Ovary (tissue), 9 donors: ENCODE measurements around the gene BDKRB1. TPM values are rescaled to one million over a fixed set of nuclear protein-coding genes. Genes with fewer than 3 reads are reported as not detected.

Source experiments
- DNase-seq, 5 donors: peaks; one replicate each; pipeline ENCODE4 v3.0.0-alpha.2; 2019 to 2020
- H3K27ac ChIP-seq, 2 donors: fragments of 200-600 bp; one replicate each; pipeline versions ENCODE4 v1.5.1 to v1.8.0; 2019 to 2022
- H3K27me3 ChIP-seq: fragments of 200-600 bp; one replicate; pipeline ENCODE4 v1.8.0; 2022
- H3K36me3 ChIP-seq: fragments of 200-600 bp; sonication (generic); one replicate; pipeline ENCODE4 v1.5.1; 2019
- H3K4me1 ChIP-seq: one replicate; pipeline ENCODE4 v1.8.1; 2013; ENCODE audit warnings: mild to moderate bottlenecking, moderate library complexity; ENCODE audit not compliant: insufficient read depth
- H3K4me3 ChIP-seq: fragments of 200-600 bp; sonication (generic); one replicate; pipeline ENCODE4 v1.5.1; 2017
- H3K9me3 ChIP-seq, 2 donors: fragments of 200-600 bp in 1 of 2; sonication (generic) in 1 of 2; one replicate each; pipeline versions ENCODE4 v1.5.1 to v1.8.1; 2013 to 2019; ENCODE audit warnings: mild to moderate bottlenecking in 1 of 2, moderate library complexity in 1 of 2
- CTCF ChIP-seq, 3 donors: fragments of 450-650 bp in 2 of 3; fragments of 200-600 bp in 1 of 3; IDR thresholded peaks; one replicate each; pipeline versions ENCODE4 v1.5.1 to v1.8.0; 2016 to 2022; ENCODE audit warnings: antibody characterized with exemption in 3 of 3, mild to moderate bottlenecking in 1 of 3
- EP300 ChIP-seq: sonication (generic); formaldehyde crosslinking; IDR thresholded peaks from one replicate; pipeline ENCODE4 v1.6.1; 2017; ENCODE audit warnings: antibody characterized with exemption
- POLR2A ChIP-seq: fragments of 450-650 bp; IDR thresholded peaks from one replicate; pipeline ENCODE4 v1.6.1; 2017; ENCODE audit warnings: antibody characterized with exemption, mild to moderate bottlenecking, moderate library complexity
- WGBS, 3 donors: extraction: QIAGEN DNeasy Blood & Tissue Kit in 1 of 3; methylation state at CpG; one replicate each; pipeline versions ENCODE4 v1.1.5 to v1.1.7; 2013 to 2017; 5-methylcytosine and 5-hydroxymethylcytosine counted together
- intact Hi-C, 4 donors: fragments of 100-400 bp; cut with DNase I; formaldehyde crosslinking; loops; one replicate each; pipeline versions ENCODE4 v1.11.0 to v1.15.1; 2022 to 2023
- polyA plus RNA-seq, 2 donors: library from polyadenylated mRNA; stranded (reverse); fragments of 200-250 nt in 1 of 2; fragments of 350-450 nt in 1 of 2; fragmentation: Illumina TruSeq in 1 of 2; extraction: RNeasy Lipid Tissue Mini Kit (QIAGEN cat#74804) in 1 of 2; gene quantifications; one replicate each; pipeline ENCODE4 v1.2.3, GENCODE V29; 2013 to 2014
- total RNA-seq, 7 donors: library from RNA; depleted of rRNA in 2 of 7; stranded (reverse); fragments of >200 nt in 2 of 7; fragmentation: NEBNext Ultra II Directional in 3 of 7; extraction: Animal tissue kit (Norgen Biotek cat#: 25700) in 3 of 7; gene quantifications; one replicate each; pipeline versions ENCODE4 v1.1.0 to v1.2.4, GENCODE V29; 2016 to 2023
- donor health status: DM: no; HTN: no; CAD: no; lungs with moderate emphysema.
- donor health status: DM: no; HTN: no; CAD: no.
- donor health status: Bipolar disorder and iron deficiency.
- donor health status: DM: yes; HTN: yes; CAD: no.
- donor health status: DM: no; HTN: no; CAD: no.
- donor health status: DM: yes; HTN: yes; CAD: no.

BDKRB1 gene
- total and polyA plus RNA-seq, 9 donors: 0.30 to 5.3 (median 0.75) TPM; not detected in 5

GRCh38 chr14:96246539-96246847 is 9.5 kb upstream of the BDKRB1 start:
- intact Hi-C loops: no loop called here
- 38 to 63% (median 56%) methylated on average over 1 of the region's 1 CpG for WGBS, 3 donors
- Histone ChIP-seq H3K4me1 (no peaks in the 10 kb centered on the region), H3K27me3 (no peaks in the 10 kb centered on the region), H3K4me3 (no peak overlapping the region), H3K27ac (no peak overlapping the region), H3K9me3 (no peaks in the 10 kb centered on the region), H3K36me3 (no peaks in the 10 kb centered on the region)
- DNase-seq: no peak
- TF ChIP-seq CTCF (IDR thresholded peaks at IDR 0.05): no peak
- no peak for TF ChIP-seq POLR2A
- TF ChIP-seq EP300: no peak

- intact Hi-C loops: no loop called here
- Histone ChIP-seq H3K27ac (no peak overlapping the region), H3K4me3 (no peak overlapping the region), H3K4me1 (no peaks in the 10 kb centered on the region), H3K36me3 (no peaks in the 10 kb centered on the region), H3K9me3 (no peaks in the 10 kb centered on the region), H3K27me3 (no peaks in the 10 kb centered on the region)
- WGBS, 3 donors: 85 to 89% (median 89%) methylated on average over 6 of the region's 6 CpGs
- no peak for DNase-seq
- TF ChIP-seq EP300 (no peak), CTCF (IDR thresholded peaks at IDR 0.05) (no peak), POLR2A (no peak)
Observed at GRCh38 chr14:96247031-96247430, 9.0 kb upstream of the BDKRB1 start.

GRCh38 chr14:96249029-96249428 is 7.0 kb upstream of the BDKRB1 start:
- WGBS, 3 donors: 65 to 79% (median 76%) methylated on average over 5 of the region's 5 CpGs
- no peak overlapping the region for H3K27ac ChIP-seq
- no peaks in the 10 kb centered on the region for H3K27me3 ChIP-seq
- no peaks in the 10 kb centered on the region for H3K4me1 ChIP-seq
- intact Hi-C loops: no loop called here
- H3K9me3 ChIP-seq: no peaks in the 10 kb centered on the region
- TF ChIP-seq EP300 (no peak), CTCF (IDR thresholded peaks at IDR 0.05) (no peak)
- no peak overlapping the region for H3K4me3 ChIP-seq
- no peak for DNase-seq
- H3K36me3 ChIP-seq: no peaks in the 10 kb centered on the region

- DNase-seq: no peak
- no peaks in the 10 kb centered on the region for H3K27me3 ChIP-seq
- H3K4me1 ChIP-seq: no peaks in the 10 kb centered on the region
- no peak for TF ChIP-seq POLR2A
- TF ChIP-seq CTCF (IDR thresholded peaks at IDR 0.05): no peak
- no peak for TF ChIP-seq EP300
- 48 to 70% (median 48%) methylated on average over 3 of the region's 3 CpGs for WGBS, 3 donors
- no peak overlapping the region for H3K27ac ChIP-seq
- intact Hi-C loops: no loop called here
- H3K4me3 ChIP-seq: no peak overlapping the region
- no peaks in the 10 kb centered on the region for H3K9me3 ChIP-seq
- no peaks in the 10 kb centered on the region for H3K36me3 ChIP-seq
Observed at GRCh38 chr14:96250485-96250884, 5.5 kb upstream of the BDKRB1 start.

GRCh38 chr14:96251656-96252155 is 4.3 kb upstream of the BDKRB1 start:
- no peaks in the 10 kb centered on the region for H3K9me3 ChIP-seq
- H3K4me1 ChIP-seq: no peaks in the 10 kb centered on the region
- 46 to 62% (median 49%) methylated on average over 4 of the region's 4 CpGs for WGBS, 3 donors
- H3K36me3 ChIP-seq: no peaks in the 10 kb centered on the region
- DNase-seq: no peak
- TF ChIP-seq CTCF (IDR thresholded peaks at IDR 0.05): no peak
- no peak for TF ChIP-seq EP300
- no peak for TF ChIP-seq POLR2A
- no peaks in the 10 kb centered on the region for H3K27me3 ChIP-seq
- H3K4me3 ChIP-seq: no peak overlapping the region
- H3K27ac ChIP-seq: no peak overlapping the region
- intact Hi-C loops: no loop called here
